Measurements from ENCODE around the gene CDK5R2. TPM values are rescaled to one million over a fixed set of nuclear protein-coding genes. Genes with fewer than 3 reads are reported as not detected.

The CDK5R2 gene
- total and polyA plus RNA-seq, 2 of the 13 experiments (the other 11 are each of a cell fraction or from before 2014, with no cell fraction given): not detected

GRCh38 chr2:218970894-218971293, 11.4 kb downstream of the CDK5R2 start:
- in situ Hi-C loops (cut with HindIII; ENCODE audit: extremely low pct_ligation_motif_present, low pct_unique_long_range_greater_than_20kb) (no loop called here), intact Hi-C loops (cut with micrococcal nuclease; ENCODE audit: unreplicated experiment) (no loop called here)
- H2AFZ ChIP-seq (ENCODE audit: low read length): no peak overlapping the region
- ChIA-PET CTCF (ENCODE audit: low intra/inter-chr PET ratio, low total read pairs) (no interaction called here), POLR2A (no interaction called here)
- no peak for FAIRE-seq
- no peak for TF ChIP-seq EZH2 (conservative IDR thresholded peaks at IDR 0.05; ENCODE audit: low read depth, low read length)
- no peak for TF ChIP-seq GABPB1 (CRISPR knock-in tag; IDR thresholded peaks at IDR 0.05)
- TF ChIP-seq DNMT1 (CRISPR knock-in tag; IDR thresholded peaks at IDR 0.05): no peak
- no peak for TF ChIP-seq ZNF672 (CRISPR knock-in tag; IDR thresholded peaks at IDR 0.05)
- no peak for TF ChIP-seq HNRNPH1 (optimal IDR thresholded peaks at IDR 0.05; ENCODE audit: low read depth, low read length)
- TF ChIP-seq NAIF1 (CRISPR knock-in tag; IDR thresholded peaks at IDR 0.05; ENCODE audit: borderline replicate concordance): no peak
- no peak for TF ChIP-seq CREB1 (IDR thresholded peaks at IDR 0.05)
- no peak for TF ChIP-seq CREB1 (CRISPR knock-in tag; IDR thresholded peaks at IDR 0.05)
- TF ChIP-seq SMAD9 (CRISPR knock-in tag; IDR thresholded peaks at IDR 0.05): no peak
- TF ChIP-seq PHF21A (CRISPR knock-in tag; IDR thresholded peaks at IDR 0.05): no peak
- TF ChIP-seq HMG20B (CRISPR knock-in tag; conservative IDR thresholded peaks at IDR 0.05): no peak
- no peak for TF ChIP-seq FIP1L1 (IDR thresholded peaks at IDR 0.05; ENCODE audit: borderline replicate concordance, insufficient read depth, low read depth, low read length)
- TF ChIP-seq ZXDC (CRISPR knock-in tag; IDR thresholded peaks at IDR 0.05): no peak
- no peak for TF ChIP-seq ZNF160 (CRISPR knock-in tag; IDR thresholded peaks at IDR 0.05)
- no peak for TF ChIP-seq TCF12 (IDR thresholded peaks at IDR 0.05)
- TF ChIP-seq TCF12 (CRISPR knock-in tag; IDR thresholded peaks at IDR 0.05): no peak
- TF ChIP-seq HMGXB3 (CRISPR knock-in tag; IDR thresholded peaks at IDR 0.05; ENCODE audit: borderline replicate concordance): no peak
- no peak for TF ChIP-seq AGO1 (IDR thresholded peaks at IDR 0.05; ENCODE audit: low read depth, low read length, poor library complexity, severe bottlenecking)
- H3K9me3 ChIP-seq (ENCODE audit: low read length): no peaks in the 10 kb centered on the region
- no peak for DNase-seq (ENCODE audit: low spot score)
- 0% methylated on average over 1 of the region's 1 CpG for WGBS (ENCODE audit: low lambda C conversion rate)
- no peak for ATAC-seq
- no peak overlapping the region for H3K4me3 ChIP-seq (replicated peaks in 1 of 3; ENCODE audit: insufficient read depth in 1 of 3, low read depth in 2 of 3, low read length in 3 of 3)
- H4K20me1 ChIP-seq (ENCODE audit: insufficient read depth, low read length): no peaks in the 10 kb centered on the region
- H3K36me3 ChIP-seq (replicated peaks in 1 of 2; ENCODE audit: control insufficient read depth in 1 of 2, insufficient read depth in 2 of 2, low read length in 2 of 2): no peaks in the 10 kb centered on the region
- no peaks in the 10 kb centered on the region for H3K4me1 ChIP-seq (ENCODE audit: insufficient read depth, low read length)
- no peak overlapping the region for H3K9ac ChIP-seq (ENCODE audit: insufficient read depth, low read depth, low read length)
- H3K27ac ChIP-seq (ENCODE audit: extremely low read length, insufficient read depth, low read length): no peak overlapping the region
- peaks cover 0 to 27% of the 10 kb centered on the region in 2 experiments; a peak in 4 of 5 replicates for H3K27me3 ChIP-seq (ENCODE audit: control insufficient read depth in 1 of 2, insufficient read depth in 2 of 2, low read length in 2 of 2)
- no peaks in the 10 kb centered on the region for H3K79me2 ChIP-seq (ENCODE audit: insufficient read depth, low read length)
- BruUV-seq (replicated peaks): no TSS peak
- H3K4me2 ChIP-seq (ENCODE audit: low read depth, low read length): no peak overlapping the region
